ENCODE data around the gene ROCK2.
"Not testable (repeated sequence)": the region's sequence is repeated elsewhere in the genome, so short reads cannot be mapped to it uniquely, and the experiment has no call there.

The ROCK2 gene

GRCh38 chr2:11267931-11268330 is 76.5 kb downstream of the ROCK2 start:
- DNase-seq (ENCODE audit: low read depth) = no peak

- DNase-seq (ENCODE audit: low read depth) = no peak
Measured at GRCh38 chr2:11264818-11265217, 79.6 kb downstream of the ROCK2 start.

GRCh38 chr2:11264007-11264406 is 80.4 kb downstream of the ROCK2 start:
- no peak for DNase-seq (ENCODE audit: low read depth)

- DNase-seq (ENCODE audit: low read depth) = no peak
Measured at GRCh38 chr2:11263177-11263576, 81.3 kb downstream of the ROCK2 start.

- DNase-seq (ENCODE audit: low read depth) = not testable (repeated sequence)
Measured at GRCh38 chr2:11262438-11262837, 82.0 kb downstream of the ROCK2 start.

GRCh38 chr2:11261564-11261963 is 82.9 kb downstream of the ROCK2 start:
- not testable (repeated sequence) for DNase-seq (ENCODE audit: low read depth)

- no peak for DNase-seq (ENCODE audit: low read depth)
Measured at GRCh38 chr2:11260979-11261378, 83.5 kb downstream of the ROCK2 start.

- DNase-seq (ENCODE audit: low read depth) = no peak
Measured at GRCh38 chr2:11257964-11258363, 86.5 kb downstream of the ROCK2 start.

GRCh38 chr2:11257078-11257477 is 87.4 kb downstream of the ROCK2 start:
- DNase-seq (ENCODE audit: low read depth) = no peak

- no peak for DNase-seq (ENCODE audit: low read depth)
Measured at GRCh38 chr2:11256166-11256565, 88.3 kb downstream of the ROCK2 start.

GRCh38 chr2:11254100-11254536 is 90.3 kb downstream of the ROCK2 start:
- no peak for DNase-seq (ENCODE audit: low read depth)

- DNase-seq (ENCODE audit: low read depth) = not testable (repeated sequence)
Measured at GRCh38 chr2:11252458-11252857, 92.0 kb downstream of the ROCK2 start.

GRCh38 chr2:11250400-11251196 is 93.8 kb downstream of the ROCK2 start:
- DNase-seq (ENCODE audit: low read depth) = no peak

GRCh38 chr2:11245322-11245721 is 99.1 kb downstream of the ROCK2 start:
- no peak for DNase-seq (ENCODE audit: low read depth)

GRCh38 chr2:11244091-11244826 is 100.2 kb downstream of the ROCK2 start:
- DNase-seq (ENCODE audit: low read depth) = no peak

- DNase-seq (ENCODE audit: low read depth) = no peak
Measured at GRCh38 chr2:11243512-11243911, 100.9 kb downstream of the ROCK2 start.

- DNase-seq (ENCODE audit: low read depth) = no peak
Measured at GRCh38 chr2:11242542-11243174, 101.8 kb downstream of the ROCK2 start.

- DNase-seq (ENCODE audit: low read depth) = no peak
Measured at GRCh38 chr2:11241412-11242203, 102.8 kb downstream of the ROCK2 start.

GRCh38 chr2:11239666-11240462 is 104.6 kb downstream of the ROCK2 start:
- DNase-seq (ENCODE audit: low read depth) = no peak

- no peak for DNase-seq (ENCODE audit: low read depth)
Measured at GRCh38 chr2:11239147-11239546, 105.3 kb downstream of the ROCK2 start.

GRCh38 chr2:11237122-11237521 is 107.3 kb downstream of the ROCK2 start:
- DNase-seq (ENCODE audit: low read depth) = no peak

Data from activated T-cell treated with anti-CD3 and anti-CD28 coated beads for 48 hours (primary cell).